H1 (cell line): ENCODE data around the gene IARS2. TPM values are rescaled to one million over a fixed set of nuclear protein-coding genes. Genes with fewer than 3 reads are reported as not detected.

Source experiments
- CTCF ChIA-PET: fragments of 300-600 bp; sonication (Branson Sonifier 250); formaldehyde crosslinking; loops from one replicate; lab custom pipeline; 2021; ENCODE audit not compliant: partially characterized antibody; lab: Charles Lee
- POLR2A ChIA-PET: fragments of 300-600 bp; sonication (Branson Sonifier 250); formaldehyde crosslinking; loops from one replicate; lab custom pipeline; 2021; ENCODE audit warnings: inconsistent platforms; ENCODE audit not compliant: partially characterized antibody; lab: Charles Lee
- DNase-seq, 2 experiments: peaks; one replicate each; pipeline versions ENCODE4 v3.0.0 to v3.0.0-alpha.2; 2010 to 2022; ENCODE audit warnings: low spot score in 2 of 2, low read depth in 1 of 2, mixed read lengths in 1 of 2
- FAIRE-seq: peaks from 2 replicates; lab custom pipeline; 2011; peaks lifted over from hg19 to GRCh38; lab: Jason Lieb, UNC
- H2AFZ ChIP-seq: 2 replicates; pipeline ENCODE4 v1.8.1; 2012; ENCODE audit warnings: low read length, inconsistent platforms
- H2AK5ac ChIP-seq: 2 replicates; pipeline ENCODE4 v1.6.1; 2013; ENCODE audit warnings: low read depth, low read length
- H2BK120ac ChIP-seq: replicated peaks from 2 replicates; pipeline ENCODE3; 2013; ENCODE audit warnings: low read depth, low read length, inconsistent platforms
- H2BK12ac ChIP-seq: 2 replicates; pipeline ENCODE4 v1.6.1; 2013; ENCODE audit warnings: low read depth, low read length
- H2BK15ac ChIP-seq: 2 replicates; pipeline ENCODE4 v1.6.1; 2013; ENCODE audit warnings: low read length
- H2BK20ac ChIP-seq: 2 replicates; pipeline ENCODE4 v1.6.1; 2013; ENCODE audit warnings: low read length
- H2BK5ac ChIP-seq: 2 replicates; pipeline ENCODE4 v1.6.1; 2013; ENCODE audit warnings: low read depth, low read length
- H3K14ac ChIP-seq: 2 replicates; pipeline ENCODE4 v1.6.1; 2013; ENCODE audit warnings: inconsistent platforms; ENCODE audit not compliant: insufficient read length
- H3K18ac ChIP-seq: 2 replicates; pipeline ENCODE4 v1.6.1; 2013; ENCODE audit warnings: low read length; ENCODE audit errors: extremely low read depth
- H3K23ac ChIP-seq: 2 replicates; pipeline ENCODE4 v1.6.1; 2013; ENCODE audit warnings: inconsistent platforms; ENCODE audit not compliant: insufficient read length
- H3K23me2 ChIP-seq: 2 replicates; pipeline ENCODE4 v1.6.1; 2013; ENCODE audit warnings: low read depth, low read length
- H3K27ac ChIP-seq: 2 replicates; pipeline ENCODE4 v1.6.1; 2011; ENCODE audit warnings: low read depth, low read length, inconsistent platforms
- H3K27me3 ChIP-seq, 4 experiments: replicated peaks in 1 of 4; 1 replicate in 1 of 4; 2 replicates in 3 of 4; pipeline versions ENCODE4 v1.6.1 to v1.8.1; 2011 to 2013; ENCODE audit warnings: low read length in 3 of 4, mild to moderate bottlenecking in 3 of 4, inconsistent platforms in 2 of 4, mixed read lengths in 2 of 4, moderate library complexity in 1 of 4; ENCODE audit not compliant: control insufficient read depth in 3 of 4, insufficient read depth in 3 of 4; ENCODE audit errors: extremely low read depth in 1 of 4
- H3K36me3 ChIP-seq, 4 experiments: 2 replicates each; pipeline versions ENCODE4 v1.6.1 to v1.8.1; 2011 to 2013; ENCODE audit warnings: mild to moderate bottlenecking in 4 of 4, low read length in 3 of 4, moderate library complexity in 2 of 4, control low read depth in 1 of 4, inconsistent platforms in 1 of 4; ENCODE audit not compliant: insufficient read depth in 4 of 4, control insufficient read depth in 2 of 4
- H3K4ac ChIP-seq: replicated peaks from 2 replicates; pipeline ENCODE3; 2013; ENCODE audit warnings: low read length, low read depth, mixed read lengths, inconsistent platforms; ENCODE audit not compliant: insufficient read length
- H3K4me1 ChIP-seq, 4 experiments: replicated peaks in 1 of 4; 1 replicate in 1 of 4; 2 replicates in 3 of 4; pipeline versions ENCODE4 v1.6.1 to v1.8.1; 2011 to 2013; ENCODE audit warnings: low read length in 3 of 4, inconsistent platforms in 2 of 4, mixed read lengths in 1 of 4; ENCODE audit not compliant: insufficient read depth in 4 of 4, control insufficient read depth in 3 of 4
- H3K4me2 ChIP-seq, 2 experiments: 2 replicates each; pipeline versions ENCODE4 v1.6.1 to v1.8.1; 2011 to 2013; ENCODE audit warnings: low read depth in 2 of 2, low read length in 2 of 2, control low read depth in 1 of 2, inconsistent platforms in 1 of 2, mild to moderate bottlenecking in 1 of 2; ENCODE audit not compliant: insufficient read depth in 1 of 2
- H3K4me3 ChIP-seq, 4 experiments: fragments of 200-600, 300-600 bp in 1 of 4; sonication (generic), shearing (Covaris generic), sonication (Bioruptor Twin) in 1 of 4; 2 replicates each; pipeline versions ENCODE4 v1.5.1 to v1.8.1; 2011 to 2016; ENCODE audit warnings: low read length in 4 of 4, low read depth in 3 of 4, control low read depth in 2 of 4, inconsistent platforms in 2 of 4, mild to moderate bottlenecking in 2 of 4, mixed read lengths in 1 of 4, moderate library complexity in 1 of 4; ENCODE audit not compliant: insufficient read depth in 2 of 4; ENCODE audit errors: extremely low read depth in 1 of 4
- H3K56ac ChIP-seq: replicated peaks from 2 replicates; pipeline ENCODE3; 2013; ENCODE audit warnings: low read depth, mild to moderate bottlenecking, mixed read lengths, low read length, inconsistent platforms; ENCODE audit not compliant: insufficient read length
- H3K79me1 ChIP-seq: 2 replicates; pipeline ENCODE4 v1.6.1; 2013; ENCODE audit warnings: low read depth, low read length, control low read depth
- H3K79me2 ChIP-seq, 2 experiments: 2 replicates each; pipeline versions ENCODE4 v1.6.1 to v1.8.1; 2012 to 2013; ENCODE audit warnings: low read length in 2 of 2, mild to moderate bottlenecking in 2 of 2, inconsistent platforms in 1 of 2; ENCODE audit not compliant: insufficient read depth in 2 of 2, control insufficient read depth in 1 of 2
- H3K9ac ChIP-seq, 4 experiments: replicated peaks in 1 of 4; 1 replicate in 1 of 4; 2 replicates in 3 of 4; pipeline versions ENCODE4 v1.6.1 to v1.8.1; 2011 to 2013; ENCODE audit warnings: low read depth in 3 of 4, low read length in 3 of 4, control low read depth in 2 of 4, mild to moderate bottlenecking in 2 of 4, moderate library complexity in 2 of 4, inconsistent platforms in 1 of 4; ENCODE audit errors: extremely low read depth in 1 of 4
- H3K9me3 ChIP-seq, 2 experiments: 2 replicates each; pipeline versions ENCODE4 v1.6.1 to v1.8.1; 2012 to 2013; ENCODE audit warnings: mild to moderate bottlenecking in 2 of 2, moderate library complexity in 2 of 2, control low read depth in 1 of 2, inconsistent platforms in 1 of 2, low read depth in 1 of 2, low read length in 1 of 2, mixed read lengths in 1 of 2; ENCODE audit not compliant: insufficient read depth in 2 of 2
- H4K20me1 ChIP-seq, 2 experiments: replicated peaks in 1 of 2; 2 replicates each; pipeline versions ENCODE3 to v1.8.1; 2011 to 2013; ENCODE audit warnings: inconsistent platforms in 2 of 2, low read length in 2 of 2, mild to moderate bottlenecking in 1 of 2; ENCODE audit not compliant: insufficient read depth in 2 of 2, control insufficient read depth in 1 of 2
- H4K5ac ChIP-seq: 2 replicates; pipeline ENCODE4 v1.6.1; 2013; ENCODE audit warnings: low read length, low read depth, mixed read lengths, inconsistent platforms; ENCODE audit not compliant: insufficient read length
- H4K8ac ChIP-seq: 2 replicates; pipeline ENCODE4 v1.8.0; 2013; ENCODE audit warnings: mild to moderate bottlenecking, moderate library complexity, low read length, inconsistent platforms; ENCODE audit not compliant: insufficient read depth; ENCODE audit errors: extremely low read depth
- H4K91ac ChIP-seq: replicated peaks from 2 replicates; pipeline ENCODE3; 2013; ENCODE audit warnings: low read length, mixed read lengths, inconsistent platforms; ENCODE audit not compliant: insufficient read length
- WGBS, 2 experiments: shearing (Covaris generic) in 1 of 2; methylation state at CpG; one replicate each; pipeline versions ENCODE4 v1.1.6 to v1.1.7; 2013 to 2015; ENCODE audit warnings: low lambda C conversion rate in 2 of 2, mixed read lengths in 2 of 2, inconsistent platforms in 1 of 2, low coverage in 1 of 2, missing lambda C conversion rate in 1 of 2; ENCODE audit not compliant: insufficient replicate concordance in 2 of 2, insufficient coverage in 1 of 2, insufficient read length in 1 of 2; ENCODE audit errors: extremely low coverage in 1 of 2, missing lambda C conversion rate in 1 of 2; 5-methylcytosine and 5-hydroxymethylcytosine counted together
- polyA plus RNA-seq, 7 experiments: library from polyadenylated mRNA; depleted of rRNA in 3 of 7; stranded (reverse) in 5 of 7; unstranded in 2 of 7; fragments of >200 nt in 5 of 7; fragments of 200-250 nt in 2 of 7; gene quantifications; 1 replicate in 5 of 7; 2 replicates in 1 of 7; 4 replicates in 1 of 7; pipeline versions ENCODE4 v1.2.1 to v1.2.3, GENCODE V29; 2011 to 2013; ENCODE audit warnings: missing spikeins in 2 of 7, mixed read lengths in 2 of 7
- total RNA-seq: library from RNA; stranded (reverse); fragmentation: NEBNext Ultra II Directional; extraction: Animal tissue kit (Norgen Biotek cat#: 25700); gene quantifications from 2 replicates; pipeline ENCODE4 v1.2.1, GENCODE V29; 2021

The IARS2 gene
- total and polyA plus RNA-seq, 2 of the 8 experiments (the other 6 are each of a cell fraction or from before 2014, with no cell fraction given) = 15.0 to 69.8 TPM

DNA sequence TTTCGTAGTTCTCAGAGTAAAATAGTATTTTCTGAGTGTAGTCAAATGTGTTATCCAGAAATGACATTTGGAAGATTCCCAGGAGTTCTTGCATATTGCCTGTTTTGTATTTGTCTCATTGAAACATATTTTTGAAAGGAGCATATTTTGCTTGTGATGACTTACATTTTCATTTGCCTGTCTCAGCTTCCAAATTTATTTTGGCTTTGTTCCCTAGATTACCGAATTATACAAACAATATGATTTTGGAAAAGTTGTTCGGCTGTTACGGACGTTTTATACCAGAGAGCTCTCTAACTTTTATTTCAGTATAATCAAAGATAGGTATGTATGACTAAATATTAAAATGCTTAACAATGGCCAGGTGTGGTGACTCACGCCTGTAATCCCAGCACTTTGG, 46.0 kb downstream of the IARS2 start:
- Histone ChIP-seq H3K4me3 (no peak overlapping the region), H3K23me2 (no peaks in the 10 kb centered on the region), H2BK5ac (no peak overlapping the region), H2BK15ac (no peak overlapping the region), H2BK12ac (no peak overlapping the region), H3K18ac (no peak overlapping the region), H2AFZ (no peak overlapping the region), H3K4me1 (no peaks in the 10 kb centered on the region), H3K23ac (no peak overlapping the region), H2BK120ac (no peak overlapping the region), H3K4me2 (no peak overlapping the region), H4K8ac (no peak overlapping the region), H3K14ac (no peak overlapping the region), H3K79me2 (no peaks in the 10 kb centered on the region), H3K9ac (no peak overlapping the region), H4K20me1 (no peaks in the 10 kb centered on the region), H3K9me3 (no peaks in the 10 kb centered on the region), H3K4ac (no peak overlapping the region), H3K27ac (no peak overlapping the region), H4K5ac (no peak overlapping the region), H3K36me3 (peaks cover 0 to 45% (median 24%) of the 10 kb centered on the region in 4 experiments; a peak in 5 of 8 replicates), H3K79me1 (no peaks in the 10 kb centered on the region), H4K91ac (no peak overlapping the region), H3K27me3 (no peaks in the 10 kb centered on the region), H2BK20ac (no peak overlapping the region), H3K56ac (no peak overlapping the region), H2AK5ac (no peak overlapping the region)
- no peak for FAIRE-seq
- DNase-seq = no peak
- 99% methylated on average over 6 of the region's 6 CpGs; no CpG with 5 or more reads in 1 of the 2 experiments for WGBS, 2 experiments
- POLR2A ChIA-PET = no interaction called here
- CTCF ChIA-PET = interaction anchor here (0.6 kb wide), 1 partner anchor 181 kb away, joined by 3 read pairs; no protein-coding TSS in a partner anchor
